ENCODE results near the gene KCNH4. TPM values are rescaled to one million over a fixed set of nuclear protein-coding genes. Genes with fewer than 3 reads are reported as not detected.

The KCNH4 gene
- total and polyA plus RNA-seq, 2 of the 13 experiments (the other 11 are each of a cell fraction or from before 2014, with no cell fraction given): 0.01 to 0.09 TPM

DNA sequence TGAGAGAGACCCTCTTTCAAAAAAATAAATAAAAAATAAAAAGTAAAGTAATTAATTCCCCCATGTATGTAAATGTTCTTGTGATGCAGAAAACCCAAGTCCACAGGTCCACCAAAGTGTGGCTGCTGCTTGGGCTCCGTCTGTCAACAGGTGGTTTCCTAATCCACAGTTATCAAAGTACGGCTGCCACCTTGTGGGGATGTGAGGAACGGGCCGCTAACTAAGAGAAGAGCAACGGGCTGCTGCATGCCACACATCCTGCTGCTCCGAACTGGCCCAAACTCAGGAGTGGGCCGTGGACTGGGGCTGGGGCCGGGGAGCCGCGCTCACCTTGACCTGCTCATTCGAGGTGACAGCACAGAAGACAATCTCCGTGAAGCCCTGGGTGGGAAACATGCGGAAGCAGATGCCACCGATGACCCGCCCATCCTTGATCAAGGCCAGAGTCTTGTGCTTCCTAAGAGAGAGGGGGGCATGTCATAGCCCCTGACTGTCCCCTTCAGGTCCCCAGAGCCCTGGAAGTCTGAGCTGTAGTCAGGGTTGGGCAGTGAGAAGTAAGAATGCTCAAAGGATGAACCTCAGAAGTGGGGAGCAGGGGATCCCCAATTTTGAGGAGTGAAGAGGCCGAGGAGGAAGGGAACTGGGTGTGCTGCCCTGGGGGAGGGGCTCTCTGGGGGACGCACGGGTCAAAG, 64.1 kb downstream of the KCNH4 start (continued):
- TF ChIP-seq CBX2 (IDR thresholded peaks at IDR 0.05; ENCODE audit: low read depth, low read length): no peak
- TF ChIP-seq CBX2 (CRISPR knock-in tag; IDR thresholded peaks at IDR 0.05; ENCODE audit: low read depth): no peak
- no peak for TF ChIP-seq TCF7L2 (IDR thresholded peaks at IDR 0.05; ENCODE audit: low read depth, low read length)
- TF ChIP-seq RERE (CRISPR knock-in tag; IDR thresholded peaks at IDR 0.05; ENCODE audit: low read depth): no peak
- TF ChIP-seq, protein P1, sequence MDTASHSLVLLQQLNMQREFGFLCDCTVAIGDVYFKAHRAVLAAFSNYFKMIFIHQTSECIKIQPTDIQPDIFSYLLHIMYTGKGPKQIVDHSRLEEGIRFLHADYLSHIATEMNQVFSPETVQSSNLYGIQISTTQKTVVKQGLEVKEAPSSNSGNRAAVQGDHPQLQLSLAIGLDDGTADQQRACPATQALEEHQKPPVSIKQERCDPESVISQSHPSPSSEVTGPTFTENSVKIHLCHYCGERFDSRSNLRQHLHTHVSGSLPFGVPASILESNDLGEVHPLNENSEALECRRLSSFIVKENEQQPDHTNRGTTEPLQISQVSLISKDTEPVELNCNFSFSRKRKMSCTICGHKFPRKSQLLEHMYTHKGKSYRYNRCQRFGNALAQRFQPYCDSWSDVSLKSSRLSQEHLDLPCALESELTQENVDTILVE (CRISPR knock-in tag; IDR thresholded peaks at IDR 0.05): no peak
- no peak for TF ChIP-seq NFIC (IDR thresholded peaks at IDR 0.05; ENCODE audit: low read length)
- no peak for TF ChIP-seq ELF1 (CRISPR knock-in tag; IDR thresholded peaks at IDR 0.05)
- no peak for TF ChIP-seq STAT5B (CRISPR knock-in tag; IDR thresholded peaks at IDR 0.05)
- TF ChIP-seq XRCC5 (optimal IDR thresholded peaks at IDR 0.05; ENCODE audit: low read length): peak; percentile 88
- TF ChIP-seq PHF5A (CRISPR knock-in tag; IDR thresholded peaks at IDR 0.05; ENCODE audit: low read depth, unreplicated experiment): peak; percentile 22
- no peak for TF ChIP-seq MYNN (CRISPR knock-in tag; IDR thresholded peaks at IDR 0.05; ENCODE audit: low read depth)
- TF ChIP-seq ZNF260 (CRISPR knock-in tag; IDR thresholded peaks at IDR 0.05; ENCODE audit: borderline replicate concordance, low read depth): no peak
- TF ChIP-seq SNAI1 (CRISPR knock-in tag; IDR thresholded peaks at IDR 0.05; ENCODE audit: borderline replicate concordance): no peak
- no peak for TF ChIP-seq ZEB1 (IDR thresholded peaks at IDR 0.05; ENCODE audit: insufficient replicate concordance, low read depth)
- TF ChIP-seq, protein P2, sequence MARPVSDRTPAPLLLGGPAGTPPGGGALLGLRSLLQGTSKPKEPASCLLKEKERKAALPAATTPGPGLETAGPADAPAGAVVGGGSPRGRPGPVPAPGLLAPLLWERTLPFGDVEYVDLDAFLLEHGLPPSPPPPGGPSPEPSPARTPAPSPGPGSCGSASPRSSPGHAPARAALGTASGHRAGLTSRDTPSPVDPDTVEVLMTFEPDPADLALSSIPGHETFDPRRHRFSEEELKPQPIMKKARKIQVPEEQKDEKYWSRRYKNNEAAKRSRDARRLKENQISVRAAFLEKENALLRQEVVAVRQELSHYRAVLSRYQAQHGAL (CRISPR knock-in tag; IDR thresholded peaks at IDR 0.05; ENCODE audit: not compliant biosample characterization): no peak
- TF ChIP-seq ZNF264 (CRISPR knock-in tag; IDR thresholded peaks at IDR 0.05): no peak
- TF ChIP-seq KLF9 (CRISPR knock-in tag; IDR thresholded peaks at IDR 0.05; ENCODE audit: low read depth): no peak
- TF ChIP-seq ZNF891 (CRISPR knock-in tag; IDR thresholded peaks at IDR 0.05): no peak
- TF ChIP-seq SNRNP70 (IDR thresholded peaks at IDR 0.05; ENCODE audit: low read depth, low read length): no peak
- no peak for TF ChIP-seq CSRNP2 (CRISPR knock-in tag; conservative IDR thresholded peaks at IDR 0.05; ENCODE audit: low read depth)
- no peak for TF ChIP-seq CBX5 (CRISPR knock-in tag; IDR thresholded peaks at IDR 0.05; ENCODE audit: borderline replicate concordance)

Data from HepG2 (cell line).